ENCODE results near the gene VLDLR.

Gene VLDLR

GRCh38 chr9:2618289-2618688, 3.3 kb upstream of the VLDLR start:
- no peak for TF ChIP-seq SPI1 (IDR thresholded peaks at IDR 0.05; ENCODE audit: borderline replicate concordance, low read depth)
- no peak for TF ChIP-seq REST (IDR thresholded peaks at IDR 0.05; ENCODE audit: insufficient replicate concordance, low read depth)
- no peak for TF ChIP-seq POLR2AphosphoS5 (IDR thresholded peaks at IDR 0.05; ENCODE audit: low read depth)
- TF ChIP-seq CTCF (IDR thresholded peaks at IDR 0.05; ENCODE audit: insufficient read depth, low read length), result no peak
- TF ChIP-seq GABPA (IDR thresholded peaks at IDR 0.05; ENCODE audit: low read depth), result no peak
- DNase-seq (ENCODE audit: low read depth in 1 of 2, low spot score in 1 of 2), result no peak
- H3K27me3 ChIP-seq (ENCODE audit: insufficient read depth, poor library complexity, severe bottlenecking), result no peaks in the 10 kb centered on the region
- no peak overlapping the region for H3K4me3 ChIP-seq (replicated peaks; ENCODE audit: insufficient read depth, low read length)
- H3K27ac ChIP-seq (replicated peaks), result no peak overlapping the region

GRCh38 chr9:2620919-2621721, 467 bp upstream of the VLDLR start:
- TF ChIP-seq GABPA (IDR thresholded peaks at IDR 0.05; ENCODE audit: low read depth) (no peak), SPI1 (IDR thresholded peaks at IDR 0.05; ENCODE audit: borderline replicate concordance, low read depth) (no peak), POLR2AphosphoS5 (IDR thresholded peaks at IDR 0.05; ENCODE audit: low read depth) (no peak; the same call in 1 of the 2 replicates), REST (IDR thresholded peaks at IDR 0.05; ENCODE audit: insufficient replicate concordance, low read depth) (no peak), CTCF (IDR thresholded peaks at IDR 0.05; ENCODE audit: insufficient read depth, low read length) (no peak)
- peak; percentile 61 to 91 for DNase-seq (ENCODE audit: low read depth in 1 of 2, low spot score in 1 of 2)
- Histone ChIP-seq H3K4me3 (replicated peaks; ENCODE audit: insufficient read depth, low read length) (peak overlapping the region; percentile 76), H3K27ac (replicated peaks) (peak overlapping the region; percentile 61), H3K27me3 (ENCODE audit: insufficient read depth, poor library complexity, severe bottlenecking) (no peaks in the 10 kb centered on the region)

DNA sequence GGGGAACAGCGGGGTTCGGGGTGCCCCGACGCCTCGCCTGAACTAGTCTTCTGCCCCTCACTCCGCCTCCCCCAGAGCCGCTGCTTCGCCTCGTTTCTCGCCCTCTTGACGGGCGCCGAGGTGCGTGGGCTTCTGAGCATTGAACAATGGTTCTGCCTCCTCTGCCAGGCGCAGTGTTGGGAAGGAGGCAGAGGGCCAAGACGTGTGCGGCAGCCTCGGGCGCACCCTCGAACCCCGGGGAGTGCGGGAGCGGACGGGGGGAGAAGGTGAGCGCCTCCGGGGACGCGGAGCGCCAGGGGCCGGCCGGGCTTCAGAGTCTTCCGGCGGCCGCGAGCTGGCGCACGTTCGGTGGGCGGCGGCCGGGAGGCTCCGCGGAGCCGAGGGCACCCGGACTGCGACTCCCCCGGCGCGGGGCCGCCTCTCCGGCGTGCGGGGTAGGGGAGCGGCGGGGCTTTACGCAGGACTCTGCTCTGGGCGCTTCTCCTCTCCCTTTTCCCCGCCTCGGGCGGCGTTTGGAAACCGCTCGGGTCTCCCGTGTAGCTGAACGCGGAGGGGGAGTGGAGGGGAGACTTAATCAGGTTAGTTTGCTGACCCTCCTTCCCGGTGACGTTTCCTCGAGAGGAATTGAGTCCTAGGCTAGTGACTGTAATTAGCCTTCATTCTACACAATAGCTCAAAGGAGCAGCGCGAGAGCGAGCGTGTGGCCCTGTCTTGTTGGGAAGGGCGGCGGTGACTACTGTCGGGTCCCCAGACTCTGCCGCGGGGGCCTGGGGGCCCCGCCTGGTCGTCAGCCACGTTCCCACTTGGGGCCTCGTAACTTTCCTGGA, 1.1 kb downstream of the VLDLR start:
- H3K27ac ChIP-seq (replicated peaks), result peak overlapping the region; percentile 86
- peak in 1 of 2 experiments; percentile 23 for DNase-seq (ENCODE audit: low read depth in 1 of 2, low spot score in 1 of 2)

More for the DNA sequence above, 1.1 kb downstream of the VLDLR start:
- H3K27me3 ChIP-seq (ENCODE audit: insufficient read depth, poor library complexity, severe bottlenecking), result no peaks in the 10 kb centered on the region
- H3K4me3 ChIP-seq (replicated peaks; ENCODE audit: insufficient read depth, low read length), result peak overlapping the region; percentile 76
- TF ChIP-seq REST (IDR thresholded peaks at IDR 0.05; ENCODE audit: insufficient replicate concordance, low read depth), result no peak
- TF ChIP-seq SPI1 (IDR thresholded peaks at IDR 0.05; ENCODE audit: borderline replicate concordance, low read depth), result no peak
- no peak for TF ChIP-seq POLR2AphosphoS5 (IDR thresholded peaks at IDR 0.05; ENCODE audit: low read depth)
- TF ChIP-seq GABPA (IDR thresholded peaks at IDR 0.05; ENCODE audit: low read depth), result no peak
- no peak for TF ChIP-seq CTCF (IDR thresholded peaks at IDR 0.05; ENCODE audit: insufficient read depth, low read length)

Data from HL-60 (cell line).